K562 (cell line): ENCODE data around the gene EBF4. TPM values are rescaled to one million over a fixed set of nuclear protein-coding genes. Genes with fewer than 3 reads are reported as not detected.

Source experiments
- CREM ChIP-seq: IDR thresholded peaks from 2 replicates; pipeline ENCODE4 v1.6.1; 2014; ENCODE audit warnings: antibody characterized with exemption, low read depth
- KAT7 ChIP-seq: sonication (generic); formaldehyde crosslinking; IDR thresholded peaks from 2 replicates; pipeline ENCODE4 v1.8.0; 2022; ENCODE audit warnings: missing genetic modification reagents, mild to moderate bottlenecking, borderline replicate concordance
- NFIC ChIP-seq: fragments of 450-650 bp; IDR thresholded peaks from 2 replicates; pipeline ENCODE4 v1.6.1; 2017; ENCODE audit warnings: mild to moderate bottlenecking, inconsistent platforms
- NRF1 ChIP-seq, 2 experiments: fragments of 450-650 bp; IDR thresholded peaks in 1 of 2; conservative IDR thresholded peaks in 1 of 2; 2 replicates each; pipeline ENCODE4 v1.6.1; 2014; ENCODE audit warnings: mild to moderate bottlenecking in 2 of 2
- STAT5A ChIP-seq: IDR thresholded peaks from 2 replicates; pipeline ENCODE4 v1.6.1; 2012; ENCODE audit warnings: low read length, inconsistent platforms, borderline replicate concordance
- TAF15 ChIP-seq: fragments of 200-400 bp; formaldehyde crosslinking; IDR thresholded peaks from 2 replicates; pipeline ENCODE4 v1.6.1; 2017; ENCODE audit warnings: mild to moderate bottlenecking, low read depth, low read length, moderate library complexity
- TOE1 ChIP-seq, 2 experiments: fragments of 450-650 bp in 1 of 2; sonication (generic) in 1 of 2; formaldehyde crosslinking in 1 of 2; IDR thresholded peaks; 2 replicates each; pipeline versions ENCODE4 v1.7.1 to v1.8.0; 2016 to 2022; ENCODE audit warnings: borderline replicate concordance in 2 of 2, mild to moderate bottlenecking in 2 of 2, antibody characterized with exemption in 1 of 2, inconsistent platforms in 1 of 2, low read depth in 1 of 2, missing genetic modification reagents in 1 of 2, moderate library complexity in 1 of 2
- YY1 ChIP-seq, 3 experiments: IDR thresholded peaks; 2 replicates each; pipeline ENCODE4 v1.6.1; 2011; ENCODE audit warnings: low read length in 2 of 3, mild to moderate bottlenecking in 2 of 3, moderate library complexity in 2 of 3, borderline replicate concordance in 1 of 3, control low read depth in 1 of 3, low read depth in 1 of 3; ENCODE audit not compliant: insufficient read depth in 3 of 3, insufficient replicate concordance in 2 of 3, control insufficient read depth in 1 of 3, insufficient read length in 1 of 3; ENCODE audit errors: extremely low read depth in 1 of 3
- ZNF586 ChIP-seq: fragments of 450-650 bp; formaldehyde crosslinking; conservative IDR thresholded peaks from 2 replicates; pipeline ENCODE4 v1.4.0; 2020; ENCODE audit warnings: mild to moderate bottlenecking, moderate library complexity
- polyA plus RNA-seq, 8 experiments: library from polyadenylated mRNA; depleted of rRNA in 4 of 8; stranded (reverse) in 5 of 8; unstranded in 3 of 8; fragments of >200 nt; fragmentation: Nextera tagmentation in 2 of 8; fragmentation: Illumina TruSeq in 1 of 8; extraction: Ambion mirVana in 2 of 8; extraction: Trizol in 1 of 8; gene quantifications; 2 replicates each; pipeline versions ENCODE4 v1.2.1 to v1.2.3, GENCODE V29; 2011 to 2014; ENCODE audit warnings: inconsistent platforms in 1 of 8, missing spikeins in 1 of 8
- total RNA-seq, 7 experiments: library from RNA; depleted of rRNA in 6 of 7; stranded (reverse); fragments of >200 nt in 6 of 7; fragmentation: Illumina TruSeq in 2 of 7; extraction: Trizol in 2 of 7; gene quantifications; 2 replicates each; pipeline versions ENCODE4 v1.2.1 to v1.2.3, GENCODE V29; 2011 to 2021; ENCODE audit warnings: low replicate concordance in 1 of 7
- TF ChIP-seq, protein P1 (sequence below): sonication (generic); formaldehyde crosslinking; IDR thresholded peaks from 2 replicates; pipeline ENCODE4 v1.8.1; 2023; ENCODE audit warnings: missing genetic modification reagents, mild to moderate bottlenecking, borderline replicate concordance
- TF ChIP-seq, protein P2 (sequence below): fragments of 450-650 bp; IDR thresholded peaks from 2 replicates; pipeline ENCODE4 v1.6.1; 2017; ENCODE audit warnings: antibody characterized with exemption, mild to moderate bottlenecking
- TF ChIP-seq, protein P3 (sequence below): conservative IDR thresholded peaks from 2 replicates; pipeline ENCODE4 v1.6.1; 2011; ENCODE audit warnings: low read depth, mild to moderate bottlenecking, low read length; ENCODE audit not compliant: control insufficient read depth

The EBF4 gene
- total and polyA plus RNA-seq, 9 of the 15 experiments (the other 6 are each of a cell fraction or from before 2014, with no cell fraction given), result 0.09 TPM; not detected in 8

DNA sequence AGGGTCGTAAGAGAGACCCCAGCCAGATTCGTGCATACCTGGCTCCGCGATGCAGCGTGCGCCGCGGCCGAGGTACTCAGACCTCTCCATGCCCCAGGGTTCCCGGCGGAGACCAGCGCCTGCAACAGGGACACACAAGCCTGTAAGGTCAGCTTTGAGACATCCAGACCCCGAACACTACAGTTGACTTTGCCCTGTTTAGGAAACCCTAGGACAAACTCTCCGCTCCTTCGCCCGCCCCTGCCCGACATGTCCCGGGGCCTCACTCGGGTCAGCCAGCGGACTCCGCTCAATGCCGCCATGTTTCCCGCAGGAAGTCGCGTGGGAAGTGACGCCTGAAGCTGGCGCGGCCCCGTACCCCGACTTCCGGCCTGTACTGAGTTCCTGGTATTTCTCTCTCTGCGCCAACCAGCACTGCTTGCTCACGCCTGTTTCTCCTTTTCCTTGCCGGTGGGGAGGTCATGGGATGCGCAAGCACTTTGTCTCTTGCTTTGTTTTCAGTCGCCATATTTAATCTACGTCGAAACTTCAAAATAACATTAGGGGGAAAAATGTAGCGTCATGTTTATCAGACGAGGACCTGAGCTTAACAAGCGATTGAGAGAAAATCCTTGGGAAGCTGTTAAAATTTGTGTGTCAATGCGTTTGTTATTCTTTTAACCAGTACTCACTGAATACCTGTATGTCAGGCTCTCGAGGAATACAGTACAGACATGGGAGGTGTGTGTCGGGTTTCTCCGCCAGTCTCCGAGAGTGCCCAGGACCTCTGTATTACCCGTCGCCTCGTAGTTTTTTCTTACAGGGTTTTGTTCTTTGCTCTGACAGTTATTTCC, 28.5 kb upstream of the EBF4 start, which contains the start of gene IDH3B (continued):
- peak; percentile 81 to 99 (median 98) for TF ChIP-seq YY1 (IDR thresholded peaks at IDR 0.05; ENCODE audit: borderline replicate concordance in 1 of 3, control insufficient read depth in 1 of 3, extremely low read depth in 1 of 3, insufficient read depth in 3 of 3, insufficient read length in 1 of 3, insufficient replicate concordance in 2 of 3, low read depth in 1 of 3, low read length in 2 of 3)
- peak; percentile 76; the same call in 1 of the 2 replicates for TF ChIP-seq KAT7 (CRISPR knock-in tag)
- TF ChIP-seq ZNF586 (CRISPR knock-in tag), result no peak
- TF ChIP-seq, protein P1, sequence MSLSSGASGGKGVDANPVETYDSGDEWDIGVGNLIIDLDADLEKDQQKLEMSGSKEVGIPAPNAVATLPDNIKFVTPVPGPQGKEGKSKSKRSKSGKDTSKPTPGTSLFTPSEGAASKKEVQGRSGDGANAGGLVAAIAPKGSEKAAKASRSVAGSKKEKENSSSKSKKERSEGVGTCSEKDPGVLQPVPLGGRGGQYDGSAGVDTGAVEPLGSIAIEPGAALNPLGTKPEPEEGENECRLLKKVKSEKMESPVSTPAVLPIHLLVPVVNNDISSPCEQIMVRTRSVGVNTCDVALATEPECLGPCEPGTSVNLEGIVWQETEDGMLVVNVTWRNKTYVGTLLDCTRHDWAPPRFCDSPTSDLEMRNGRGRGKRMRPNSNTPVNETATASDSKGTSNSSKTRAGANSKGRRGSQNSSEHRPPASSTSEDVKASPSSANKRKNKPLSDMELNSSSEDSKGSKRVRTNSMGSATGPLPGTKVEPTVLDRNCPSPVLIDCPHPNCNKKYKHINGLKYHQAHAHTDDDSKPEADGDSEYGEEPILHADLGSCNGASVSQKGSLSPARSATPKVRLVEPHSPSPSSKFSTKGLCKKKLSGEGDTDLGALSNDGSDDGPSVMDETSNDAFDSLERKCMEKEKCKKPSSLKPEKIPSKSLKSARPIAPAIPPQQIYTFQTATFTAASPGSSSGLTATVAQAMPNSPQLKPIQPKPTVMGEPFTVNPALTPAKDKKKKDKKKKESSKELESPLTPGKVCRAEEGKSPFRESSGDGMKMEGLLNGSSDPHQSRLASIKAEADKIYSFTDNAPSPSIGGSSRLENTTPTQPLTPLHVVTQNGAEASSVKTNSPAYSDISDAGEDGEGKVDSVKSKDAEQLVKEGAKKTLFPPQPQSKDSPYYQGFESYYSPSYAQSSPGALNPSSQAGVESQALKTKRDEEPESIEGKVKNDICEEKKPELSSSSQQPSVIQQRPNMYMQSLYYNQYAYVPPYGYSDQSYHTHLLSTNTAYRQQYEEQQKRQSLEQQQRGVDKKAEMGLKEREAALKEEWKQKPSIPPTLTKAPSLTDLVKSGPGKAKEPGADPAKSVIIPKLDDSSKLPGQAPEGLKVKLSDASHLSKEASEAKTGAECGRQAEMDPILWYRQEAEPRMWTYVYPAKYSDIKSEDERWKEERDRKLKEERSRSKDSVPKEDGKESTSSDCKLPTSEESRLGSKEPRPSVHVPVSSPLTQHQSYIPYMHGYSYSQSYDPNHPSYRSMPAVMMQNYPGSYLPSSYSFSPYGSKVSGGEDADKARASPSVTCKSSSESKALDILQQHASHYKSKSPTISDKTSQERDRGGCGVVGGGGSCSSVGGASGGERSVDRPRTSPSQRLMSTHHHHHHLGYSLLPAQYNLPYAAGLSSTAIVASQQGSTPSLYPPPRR (CRISPR knock-in tag), result peak; percentile 34; the same call in 1 of the 2 replicates
- TF ChIP-seq STAT5A, result peak; percentile 61; the same call in 1 of the 2 replicates
- peak; percentile 99 for TF ChIP-seq CREM
- no peak for TF ChIP-seq TAF15
- TF ChIP-seq, protein P2, sequence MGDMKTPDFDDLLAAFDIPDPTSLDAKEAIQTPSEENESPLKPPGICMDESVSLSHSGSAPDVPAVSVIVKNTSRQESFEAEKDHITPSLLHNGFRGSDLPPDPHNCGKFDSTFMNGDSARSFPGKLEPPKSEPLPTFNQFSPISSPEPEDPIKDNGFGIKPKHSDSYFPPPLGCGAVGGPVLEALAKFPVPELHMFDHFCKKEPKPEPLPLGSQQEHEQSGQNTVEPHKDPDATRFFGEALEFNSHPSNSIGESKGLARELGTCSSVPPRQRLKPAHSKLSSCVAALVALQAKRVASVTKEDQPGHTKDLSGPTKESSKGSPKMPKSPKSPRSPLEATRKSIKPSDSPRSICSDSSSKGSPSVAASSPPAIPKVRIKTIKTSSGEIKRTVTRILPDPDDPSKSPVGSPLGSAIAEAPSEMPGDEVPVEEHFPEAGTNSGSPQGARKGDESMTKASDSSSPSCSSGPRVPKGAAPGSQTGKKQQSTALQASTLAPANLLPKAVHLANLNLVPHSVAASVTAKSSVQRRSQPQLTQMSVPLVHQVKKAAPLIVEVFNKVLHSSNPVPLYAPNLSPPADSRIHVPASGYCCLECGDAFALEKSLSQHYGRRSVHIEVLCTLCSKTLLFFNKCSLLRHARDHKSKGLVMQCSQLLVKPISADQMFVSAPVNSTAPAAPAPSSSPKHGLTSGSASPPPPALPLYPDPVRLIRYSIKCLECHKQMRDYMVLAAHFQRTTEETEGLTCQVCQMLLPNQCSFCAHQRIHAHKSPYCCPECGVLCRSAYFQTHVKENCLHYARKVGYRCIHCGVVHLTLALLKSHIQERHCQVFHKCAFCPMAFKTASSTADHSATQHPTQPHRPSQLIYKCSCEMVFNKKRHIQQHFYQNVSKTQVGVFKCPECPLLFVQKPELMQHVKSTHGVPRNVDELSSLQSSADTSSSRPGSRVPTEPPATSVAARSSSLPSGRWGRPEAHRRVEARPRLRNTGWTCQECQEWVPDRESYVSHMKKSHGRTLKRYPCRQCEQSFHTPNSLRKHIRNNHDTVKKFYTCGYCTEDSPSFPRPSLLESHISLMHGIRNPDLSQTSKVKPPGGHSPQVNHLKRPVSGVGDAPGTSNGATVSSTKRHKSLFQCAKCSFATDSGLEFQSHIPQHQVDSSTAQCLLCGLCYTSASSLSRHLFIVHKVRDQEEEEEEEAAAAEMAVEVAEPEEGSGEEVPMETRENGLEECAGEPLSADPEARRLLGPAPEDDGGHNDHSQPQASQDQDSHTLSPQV, result peak; percentile 66; the same call in 1 of the 2 replicates
- 0 out of 2 replicates have a peak, but pooled peaks have one; percentile 43 for TF ChIP-seq TOE1 (IDR thresholded peaks at IDR 0.05; ENCODE audit: borderline replicate concordance)
- no peak for TF ChIP-seq TOE1 (CRISPR knock-in tag; IDR thresholded peaks at IDR 0.05; ENCODE audit: borderline replicate concordance, low read depth)
- peak; percentile 81 to 83 for TF ChIP-seq NRF1 (conservative IDR thresholded peaks at IDR 0.05 in 1 of 2, IDR thresholded peaks at IDR 0.05 in 1 of 2)
- peak; percentile 30; the same call in 1 of the 2 replicates for TF ChIP-seq NFIC
- TF ChIP-seq, protein P3, sequence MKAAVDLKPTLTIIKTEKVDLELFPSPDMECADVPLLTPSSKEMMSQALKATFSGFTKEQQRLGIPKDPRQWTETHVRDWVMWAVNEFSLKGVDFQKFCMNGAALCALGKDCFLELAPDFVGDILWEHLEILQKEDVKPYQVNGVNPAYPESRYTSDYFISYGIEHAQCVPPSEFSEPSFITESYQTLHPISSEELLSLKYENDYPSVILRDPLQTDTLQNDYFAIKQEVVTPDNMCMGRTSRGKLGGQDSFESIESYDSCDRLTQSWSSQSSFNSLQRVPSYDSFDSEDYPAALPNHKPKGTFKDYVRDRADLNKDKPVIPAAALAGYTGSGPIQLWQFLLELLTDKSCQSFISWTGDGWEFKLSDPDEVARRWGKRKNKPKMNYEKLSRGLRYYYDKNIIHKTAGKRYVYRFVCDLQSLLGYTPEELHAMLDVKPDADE, result peak; percentile 65; the same call in 1 of the 2 replicates
